SK-N-SH (cell line): Measurements from ENCODE around the gene IFT74. TPM values are rescaled to one million over a fixed set of nuclear protein-coding genes. Genes with fewer than 3 reads are reported as not detected.

Experiments
- CTCF ChIA-PET: fragments of 300-600, 350-600 bp; formaldehyde crosslinking; extraction: SDS; loops from one replicate; lab custom pipeline; 2021; lab: Yijun Ruan, JAX
- POLR2A ChIA-PET: fragments of 350-600 bp; sonication (Branson Sonifier 250); formaldehyde crosslinking; extraction: SDS; loops from one replicate; lab custom pipeline; 2020; ENCODE audit warnings: antibody characterized with exemption, inconsistent platforms; lab: Yijun Ruan, JAX
- DNase-seq: peaks from one replicate; pipeline ENCODE4 v3.0.0; 2012
- H2AFZ ChIP-seq: fragments of 200-600 bp; sonication (generic); 2 replicates; pipeline ENCODE4 v1.8.1; 2016; ENCODE audit warnings: antibody characterized with exemption, mild to moderate bottlenecking, low read depth
- H3F3A ChIP-seq: fragments of 200-600 bp; sonication (generic); replicated peaks from 2 replicates; pipeline ENCODE3; 2016; ENCODE audit warnings: antibody characterized with exemption, mild to moderate bottlenecking; ENCODE audit not compliant: insufficient read depth
- H3K27ac ChIP-seq, 2 experiments: fragments of 200-500 bp in 1 of 2; fragments of 200-600 bp in 1 of 2; sonication (Bioruptor generic) in 1 of 2; sonication (generic), shearing (Covaris generic) in 1 of 2; 2 replicates each; pipeline versions ENCODE4 v1.5.1 to v1.6.1; 2014 to 2016; ENCODE audit warnings: low read depth in 2 of 2, inconsistent platforms in 1 of 2, low read length in 1 of 2, mild to moderate bottlenecking in 1 of 2, mixed read lengths in 1 of 2
- H3K27me3 ChIP-seq: fragments of 200-600 bp; sonication (generic), shearing (Covaris generic); 2 replicates; pipeline ENCODE4 v1.6.1; 2016; ENCODE audit warnings: mixed run types; ENCODE audit not compliant: insufficient read depth
- H3K36me3 ChIP-seq, 2 experiments: fragments of 200-500 bp in 1 of 2; fragments of 200-600 bp in 1 of 2; sonication (Bioruptor generic) in 1 of 2; sonication (generic) in 1 of 2; replicated peaks in 1 of 2; 2 replicates each; pipeline versions ENCODE3 to v1.5.1; 2014 to 2016; ENCODE audit warnings: low read length in 1 of 2, mild to moderate bottlenecking in 1 of 2; ENCODE audit not compliant: insufficient read depth in 2 of 2, control insufficient read depth in 1 of 2
- H3K4me1 ChIP-seq, 2 experiments: fragments of 200-500 bp in 1 of 2; fragments of 200-600 bp in 1 of 2; sonication (Bioruptor generic) in 1 of 2; sonication (generic), shearing (Covaris generic) in 1 of 2; 2 replicates each; pipeline versions ENCODE4 v1.5.1 to v1.6.1; 2014 to 2016; ENCODE audit warnings: low read depth in 1 of 2, low read length in 1 of 2, mixed run types in 1 of 2; ENCODE audit not compliant: insufficient read depth in 2 of 2, control insufficient read depth in 1 of 2
- H3K4me2 ChIP-seq: fragments of 200-600 bp; sonication (generic), shearing (Covaris generic); 2 replicates; pipeline ENCODE4 v1.6.1; 2017; ENCODE audit warnings: mixed run types
- H3K4me3 ChIP-seq, 2 experiments: fragments of 200-500 bp in 1 of 2; fragments of 200-600 bp in 1 of 2; sonication (Bioruptor generic) in 1 of 2; sonication (generic), shearing (Covaris generic) in 1 of 2; 2 replicates each; pipeline versions ENCODE4 v1.5.1 to v1.8.1; 2014 to 2016; ENCODE audit warnings: low read depth in 2 of 2, inconsistent platforms in 1 of 2, low read length in 1 of 2, mild to moderate bottlenecking in 1 of 2, mixed read lengths in 1 of 2, moderate library complexity in 1 of 2
- H3K79me2 ChIP-seq: fragments of 200-600 bp; sonication (generic); 2 replicates; pipeline ENCODE4 v1.8.1; 2017; ENCODE audit warnings: mild to moderate bottlenecking; ENCODE audit not compliant: insufficient read depth
- H3K9ac ChIP-seq: fragments of 200-600 bp; sonication (generic); 2 replicates; pipeline ENCODE4 v1.6.1; 2017; ENCODE audit warnings: mixed run types
- H3K9me2 ChIP-seq: fragments of 200-600 bp; sonication (generic); 2 replicates; pipeline ENCODE4 v1.6.1; 2017; ENCODE audit warnings: mixed run types
- H3K9me3 ChIP-seq: fragments of 200-600 bp; sonication (generic); 2 replicates; pipeline ENCODE4 v1.6.1; 2017; ENCODE audit warnings: mixed run types, mild to moderate bottlenecking, moderate library complexity
- H4K20me1 ChIP-seq: fragments of 200-600 bp; sonication (generic); 2 replicates; pipeline ENCODE4 v1.6.1; 2017; ENCODE audit warnings: mild to moderate bottlenecking, mixed run types; ENCODE audit not compliant: insufficient read depth
- CHD2 ChIP-seq: fragments of 150-350 bp; IDR thresholded peaks from 2 replicates; pipeline ENCODE4 v1.6.1; 2018; ENCODE audit warnings: low read length; ENCODE audit not compliant: partially characterized antibody
- ELF1 ChIP-seq: IDR thresholded peaks from 2 replicates; pipeline ENCODE4 v1.4.0; 2012
- EZH2phosphoT487 ChIP-seq: fragments of 200-600 bp; sonication (generic); IDR thresholded peaks from 2 replicates; pipeline ENCODE4 v1.6.1; 2017; ENCODE audit warnings: low read depth, mixed run types, mild to moderate bottlenecking, antibody characterized with exemption, moderate library complexity, borderline replicate concordance
- JUND ChIP-seq: IDR thresholded peaks from 2 replicates; pipeline ENCODE4 v1.4.0; 2012
- MEF2A ChIP-seq: IDR thresholded peaks from 2 replicates; pipeline ENCODE4 v1.4.0; 2012; ENCODE audit warnings: low read depth, borderline replicate concordance
- POLR2AphosphoS5 ChIP-seq: IDR thresholded peaks from 2 replicates; pipeline ENCODE4 v1.6.1; 2012; ENCODE audit warnings: low read depth, low read length
- RAD21 ChIP-seq: IDR thresholded peaks from 2 replicates; pipeline ENCODE4 v1.6.1; 2012; ENCODE audit warnings: mild to moderate bottlenecking, low read length
- RCOR1 ChIP-seq: fragments of 150-350 bp; IDR thresholded peaks from 2 replicates; pipeline ENCODE4 v1.6.1; 2017; ENCODE audit warnings: antibody characterized with exemption, low read length
- RFX5 ChIP-seq: IDR thresholded peaks from 2 replicates; pipeline ENCODE4 v1.6.1; 2012; ENCODE audit warnings: mild to moderate bottlenecking, improper control_type of control experiment, low read length
- RXRA ChIP-seq: IDR thresholded peaks from 2 replicates; pipeline ENCODE4 v1.4.0; 2012; ENCODE audit warnings: low read depth, mild to moderate bottlenecking, borderline replicate concordance
- SIN3A ChIP-seq: IDR thresholded peaks from 2 replicates; pipeline ENCODE4 v1.6.1; 2012; ENCODE audit warnings: low read depth, mild to moderate bottlenecking, low read length, moderate library complexity, borderline replicate concordance
- SMC3 ChIP-seq: IDR thresholded peaks from 2 replicates; pipeline ENCODE4 v1.6.1; 2012; ENCODE audit warnings: low read depth, low read length, improper control_type of control experiment
- TAF1 ChIP-seq: IDR thresholded peaks from 2 replicates; pipeline ENCODE4 v1.6.1; 2012; ENCODE audit warnings: low read depth, mild to moderate bottlenecking, low read length, moderate library complexity, borderline replicate concordance
- TCF12 ChIP-seq: IDR thresholded peaks from 2 replicates; pipeline ENCODE4 v1.4.0; 2012
- YY1 ChIP-seq: IDR thresholded peaks from 2 replicates; pipeline ENCODE4 v1.4.0; 2012; ENCODE audit warnings: low read depth, mild to moderate bottlenecking
- WGBS: methylation state at CpG from one replicate; pipeline ENCODE4 v1.1.6; 2017; ENCODE audit warnings: low lambda C conversion rate; 5-methylcytosine and 5-hydroxymethylcytosine counted together
- polyA plus RNA-seq, 3 experiments: library from polyadenylated mRNA; depleted of rRNA; stranded (reverse); fragments of >200 nt; gene quantifications; 2 replicates each; pipeline ENCODE4 v1.2.3, GENCODE V29; 2012
- TF ChIP-seq, protein P1 (sequence below): IDR thresholded peaks from 2 replicates; pipeline ENCODE4 v1.4.0; 2012; ENCODE audit warnings: low read depth, borderline replicate concordance
- TF ChIP-seq, protein P2 (sequence below): IDR thresholded peaks from 2 replicates; pipeline ENCODE4 v1.4.0; 2012; ENCODE audit warnings: low read depth
- TF ChIP-seq, protein P3 (sequence below): fragments of 200-600 bp; sonication (generic); IDR thresholded peaks from 2 replicates; pipeline ENCODE4 v1.6.1; 2017; ENCODE audit warnings: antibody characterized with exemption, mild to moderate bottlenecking, moderate library complexity

Gene IFT74
- polyA plus RNA-seq, 1 of the 3 experiments (the other 2 are of a cell fraction) = 6.3 TPM

DNA sequence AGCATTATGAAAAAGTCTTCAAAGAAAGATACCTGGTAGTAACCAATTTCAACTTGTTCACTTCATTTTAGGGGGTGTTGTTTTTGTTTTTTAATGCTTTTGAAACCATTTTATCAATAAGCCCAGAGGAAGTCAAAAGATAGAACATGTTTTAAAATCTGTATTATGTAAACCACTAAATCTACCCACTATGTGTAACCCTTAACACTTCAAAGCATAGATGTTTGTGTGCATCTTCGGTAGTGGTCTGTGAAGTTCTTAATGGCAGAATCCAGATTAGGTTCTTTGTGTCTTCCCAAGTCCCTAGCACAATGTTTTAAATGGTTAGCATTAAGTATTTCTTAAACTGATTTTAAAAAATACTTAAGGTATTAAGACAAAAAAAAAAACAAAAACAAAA, 15.4 kb upstream of the IFT74 start:
- WGBS = 100% methylated on average over 1 of the region's 1 CpG

DNA sequence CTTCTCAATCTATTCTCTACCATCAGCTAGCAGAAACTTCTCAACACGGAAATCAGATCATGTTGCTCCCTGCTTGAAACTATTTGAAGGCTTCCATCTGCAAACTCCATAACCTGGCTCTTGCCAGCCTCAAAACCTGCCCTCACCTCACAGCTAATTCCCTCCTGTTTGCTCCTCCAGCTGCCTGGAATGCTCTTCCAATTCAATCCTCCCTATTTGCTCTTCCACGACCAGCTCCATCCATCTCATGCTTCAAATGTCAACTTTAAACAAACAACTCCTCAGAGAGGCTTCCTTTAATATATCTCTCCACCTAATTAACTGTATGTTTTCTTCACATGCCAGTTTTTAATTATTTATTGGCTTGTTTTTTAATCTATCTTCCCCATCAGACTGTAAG, 10.6 kb upstream of the IFT74 start:
- peak overlapping the region; percentile 91 to 97 for H3K4me3 ChIP-seq
- H3K27me3 ChIP-seq = no peaks in the 10 kb centered on the region
- H3K4me2 ChIP-seq = peak overlapping the region; percentile 82
- no peaks in the 10 kb centered on the region for H3K9me2 ChIP-seq
- peaks cover 4 to 13% of the 10 kb centered on the region in 2 experiments for H3K36me3 ChIP-seq
- H3K9me3 ChIP-seq = no peaks in the 10 kb centered on the region
- H4K20me1 ChIP-seq = peaks cover 13% of the 10 kb centered on the region
- no peaks in the 10 kb centered on the region for H3F3A ChIP-seq
- TF ChIP-seq TCF12 = no peak
- TF ChIP-seq, all 33 proteins: peak for 0
- 10% methylated on average over 2 of the region's 2 CpGs for WGBS
- Histone ChIP-seq H3K79me2 (peaks cover 65% of the 10 kb centered on the region), H2AFZ (no peak overlapping the region), H3K27ac (peak overlapping the region in 1 of 2 experiments; percentile 99; a peak in 1 of 4 replicates), H3K4me1 (peaks cover 0 to 9% of the 10 kb centered on the region in 2 experiments; a peak in 2 of 4 replicates), H3K9ac (peak overlapping the region; percentile 94)
- POLR2A ChIA-PET = no interaction called here
- CTCF ChIA-PET = no interaction called here
- DNase-seq = no peak

More for the DNA sequence above, 15.4 kb upstream of the IFT74 start:
- Histone ChIP-seq H3K79me2 (peaks cover 100% of the 10 kb centered on the region), H3K27ac (no peak overlapping the region), H3K36me3 (peaks cover 4 to 43% of the 10 kb centered on the region in 2 experiments), H4K20me1 (peaks cover 29% of the 10 kb centered on the region), H3K9me3 (peaks cover 14% of the 10 kb centered on the region; the same call in 1 of the 2 replicates), H3K4me2 (no peak overlapping the region), H3K9me2 (no peaks in the 10 kb centered on the region), H3K9ac (no peak overlapping the region), H3K27me3 (no peaks in the 10 kb centered on the region), H2AFZ (no peak overlapping the region), H3K4me1 (peaks cover 0 to 9% of the 10 kb centered on the region in 2 experiments; a peak in 3 of 4 replicates), H3K4me3 (no peak overlapping the region), H3F3A (peaks cover 3% of the 10 kb centered on the region)
- CTCF ChIA-PET = interaction anchor here (0.9 kb wide), 1 partner anchor 48 kb away, joined by 3 read pairs; no protein-coding TSS in a partner anchor
- no peak for DNase-seq
- POLR2A ChIA-PET = no interaction called here
- TF ChIP-seq, protein P1, sequence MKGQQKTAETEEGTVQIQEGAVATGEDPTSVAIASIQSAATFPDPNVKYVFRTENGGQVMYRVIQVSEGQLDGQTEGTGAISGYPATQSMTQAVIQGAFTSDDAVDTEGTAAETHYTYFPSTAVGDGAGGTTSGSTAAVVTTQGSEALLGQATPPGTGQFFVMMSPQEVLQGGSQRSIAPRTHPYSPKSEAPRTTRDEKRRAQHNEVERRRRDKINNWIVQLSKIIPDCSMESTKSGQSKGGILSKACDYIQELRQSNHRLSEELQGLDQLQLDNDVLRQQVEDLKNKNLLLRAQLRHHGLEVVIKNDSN = no peak
- TF ChIP-seq, protein P2, sequence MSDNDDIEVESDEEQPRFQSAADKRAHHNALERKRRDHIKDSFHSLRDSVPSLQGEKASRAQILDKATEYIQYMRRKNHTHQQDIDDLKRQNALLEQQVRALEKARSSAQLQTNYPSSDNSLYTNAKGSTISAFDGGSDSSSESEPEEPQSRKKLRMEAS = no peak
- no peak for TF ChIP-seq SIN3A
- no peak for TF ChIP-seq RXRA
- no peak for TF ChIP-seq TCF12
- TF ChIP-seq RFX5 = no peak
- TF ChIP-seq JUND = no peak
- TF ChIP-seq TAF1 = no peak
- no peak for TF ChIP-seq CHD2
- no peak for TF ChIP-seq SMC3
- no peak for TF ChIP-seq ELF1
- no peak for TF ChIP-seq EZH2phosphoT487
- no peak for TF ChIP-seq YY1
- TF ChIP-seq RAD21 = no peak
- TF ChIP-seq MEF2A = no peak
- TF ChIP-seq, protein P3, sequence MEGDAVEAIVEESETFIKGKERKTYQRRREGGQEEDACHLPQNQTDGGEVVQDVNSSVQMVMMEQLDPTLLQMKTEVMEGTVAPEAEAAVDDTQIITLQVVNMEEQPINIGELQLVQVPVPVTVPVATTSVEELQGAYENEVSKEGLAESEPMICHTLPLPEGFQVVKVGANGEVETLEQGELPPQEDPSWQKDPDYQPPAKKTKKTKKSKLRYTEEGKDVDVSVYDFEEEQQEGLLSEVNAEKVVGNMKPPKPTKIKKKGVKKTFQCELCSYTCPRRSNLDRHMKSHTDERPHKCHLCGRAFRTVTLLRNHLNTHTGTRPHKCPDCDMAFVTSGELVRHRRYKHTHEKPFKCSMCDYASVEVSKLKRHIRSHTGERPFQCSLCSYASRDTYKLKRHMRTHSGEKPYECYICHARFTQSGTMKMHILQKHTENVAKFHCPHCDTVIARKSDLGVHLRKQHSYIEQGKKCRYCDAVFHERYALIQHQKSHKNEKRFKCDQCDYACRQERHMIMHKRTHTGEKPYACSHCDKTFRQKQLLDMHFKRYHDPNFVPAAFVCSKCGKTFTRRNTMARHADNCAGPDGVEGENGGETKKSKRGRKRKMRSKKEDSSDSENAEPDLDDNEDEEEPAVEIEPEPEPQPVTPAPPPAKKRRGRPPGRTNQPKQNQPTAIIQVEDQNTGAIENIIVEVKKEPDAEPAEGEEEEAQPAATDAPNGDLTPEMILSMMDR = no peak
- TF ChIP-seq RCOR1 = no peak
- TF ChIP-seq POLR2AphosphoS5 = no peak
- TF ChIP-seq, all 33 proteins: peak for 0
